H1 (cell line): ENCODE data around the gene PLEKHG3.

Experiments used
- SP4 ChIP-seq: IDR thresholded peaks from 2 replicates; pipeline ENCODE4 v1.6.1; 2012; ENCODE audit warnings: low read length, inconsistent platforms
- YY1 ChIP-seq: IDR thresholded peaks from 2 replicates; pipeline ENCODE4 v1.6.1; 2011; ENCODE audit warnings: low read depth, mild to moderate bottlenecking, low read length

- TF ChIP-seq SP4 (no peak), YY1 (no peak)
These were observed 15.4 kb downstream of the PLEKHG3 start for GRCh38 chr14:64719601-64720000.
